BLaER1 treated with 17β-estradiol and CSF1 and Interleukin-3, amounts not matched to agents 10 nM and 100 nM (cell line): Measurements from ENCODE around the gene LMOD1.

Experiments
- H3K27ac ChIP-seq, 11 experiments: shearing (Covaris generic); formaldehyde crosslinking; 2 replicates each; pipeline ENCODE4 v1.8.1; 2022
- H3K27me3 ChIP-seq, 11 experiments: shearing (Covaris generic); formaldehyde crosslinking; 2 replicates each; pipeline ENCODE4 v1.8.1; 2022
- H3K36me3 ChIP-seq, 11 experiments: shearing (Covaris generic); formaldehyde crosslinking; 2 replicates each; pipeline ENCODE4 v1.8.1; 2022
- H3K4me1 ChIP-seq, 10 experiments: shearing (Covaris generic); formaldehyde crosslinking; 2 replicates each; pipeline ENCODE4 v1.8.1; 2022
- H3K4me2 ChIP-seq, 11 experiments: shearing (Covaris generic); formaldehyde crosslinking; 2 replicates each; pipeline ENCODE4 v1.8.1; 2022
- H3K4me3 ChIP-seq, 10 experiments: shearing (Covaris generic); formaldehyde crosslinking; 2 replicates each; pipeline ENCODE4 v1.8.1; 2022
- H3K9ac ChIP-seq, 11 experiments: shearing (Covaris generic); formaldehyde crosslinking; 2 replicates each; pipeline ENCODE4 v1.8.1; 2022
- H3K9me3 ChIP-seq, 11 experiments: shearing (Covaris generic); formaldehyde crosslinking; replicated peaks in 1 of 11; 2 replicates each; pipeline ENCODE4 v1.8.1; 2022
- H4K20me1 ChIP-seq, 11 experiments: shearing (Covaris generic); formaldehyde crosslinking; 2 replicates each; pipeline ENCODE4 v1.8.1; 2022
- Cebpa-rat ChIP-seq, 11 experiments: shearing (Covaris generic); IDR thresholded peaks; 2 replicates each; pipeline ENCODE4 v1.8.1; 2022

The LMOD1 gene

DNA sequence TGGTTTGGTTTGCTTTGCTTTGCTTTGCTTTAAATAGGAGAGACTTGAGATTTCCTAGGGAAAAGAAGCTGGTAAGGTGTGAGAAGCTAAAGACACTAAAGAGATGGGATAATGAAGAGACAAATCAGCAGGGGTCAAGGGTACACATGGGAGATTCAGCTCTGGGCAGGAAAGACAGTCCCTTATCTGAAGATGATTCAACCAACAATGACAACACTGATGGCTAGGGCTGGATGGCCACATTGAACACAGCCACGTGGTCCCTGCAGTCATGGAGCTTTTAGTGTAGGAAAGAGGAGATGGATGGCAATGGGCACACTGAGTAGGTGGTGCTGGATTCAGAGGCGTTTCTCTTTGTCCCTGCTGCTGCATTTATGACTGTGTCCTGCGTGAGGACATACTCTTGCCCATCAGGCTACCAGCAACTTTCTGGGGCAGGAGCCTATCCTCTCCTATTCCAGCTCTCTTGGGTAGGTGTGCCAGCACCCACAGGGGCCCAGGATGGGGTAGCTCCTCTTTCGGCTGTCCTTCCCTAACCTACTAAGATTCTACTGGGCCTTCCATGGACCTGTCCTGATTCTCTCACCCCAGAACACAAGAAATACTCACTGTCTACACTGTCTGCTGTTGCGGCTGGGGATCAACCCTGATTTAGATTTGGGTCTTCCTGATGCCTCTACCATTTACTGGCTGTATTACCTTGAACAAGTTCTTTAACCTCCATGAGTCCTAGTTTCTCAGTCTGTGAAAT, 59.1 kb downstream of the LMOD1 start:
- H3K4me3 ChIP-seq = no peak overlapping the region
- H3K9me3 ChIP-seq = no peaks in the 10 kb centered on the region
- H3K9ac ChIP-seq = no peak overlapping the region
- peak overlapping the region in 5 of 11 experiments; percentile 7 to 49 (median 39); a peak in 7 of 22 replicates for H3K4me2 ChIP-seq
- no peak for TF ChIP-seq Cebpa-rat (IDR thresholded peaks at IDR 0.05)
- no peak overlapping the region for H3K27ac ChIP-seq
- H3K27me3 ChIP-seq = peaks cover 35 to 52% (median 44%) of the 10 kb centered on the region in 11 experiments
- H4K20me1 ChIP-seq = peaks cover 0 to 27% (median 6%) of the 10 kb centered on the region in 11 experiments; a peak in 11 of 22 replicates
- H3K4me1 ChIP-seq = peaks cover 21 to 60% (median 32%) of the 10 kb centered on the region in 10 experiments
- H3K36me3 ChIP-seq = no peaks in the 10 kb centered on the region

DNA sequence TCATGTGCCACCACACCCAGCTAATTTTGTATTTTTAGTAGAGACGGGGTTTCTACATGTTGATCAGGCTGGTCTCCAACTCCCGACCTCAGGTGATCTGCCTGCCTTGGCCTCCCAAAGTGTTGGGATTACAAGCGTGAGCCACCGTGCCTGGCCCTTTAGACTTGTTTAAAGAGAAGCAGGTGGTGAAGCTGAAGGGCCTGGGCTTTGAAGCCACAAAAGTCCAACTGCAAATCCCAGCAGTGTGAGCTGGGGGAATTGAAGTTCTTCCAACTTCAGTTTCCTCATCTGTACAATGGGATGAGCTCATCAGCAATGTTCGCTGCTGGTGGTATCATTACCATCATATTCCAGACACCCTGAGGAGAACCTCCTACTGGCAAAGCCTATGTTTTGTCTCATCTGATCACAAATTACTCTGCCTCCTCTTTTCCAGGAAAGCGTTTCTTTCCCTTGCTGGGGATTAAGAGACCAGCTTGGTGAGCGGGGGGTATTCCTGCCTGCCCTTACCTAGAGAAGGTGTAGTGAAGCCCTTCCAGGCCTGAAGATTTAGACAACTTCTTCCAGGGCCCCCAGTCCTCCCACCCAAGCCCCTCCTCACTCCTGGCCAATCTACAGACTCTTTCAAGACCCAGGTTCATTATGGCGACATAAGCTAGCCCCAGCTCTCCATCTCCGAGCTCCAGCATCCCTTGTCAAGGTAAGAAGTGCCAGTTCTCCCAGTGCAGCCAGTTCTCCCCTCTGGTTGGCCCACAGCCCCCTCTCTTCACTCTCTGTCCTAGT, 60.1 kb downstream of the LMOD1 start:
- Histone ChIP-seq H3K4me1 (peaks cover 21 to 70% (median 39%) of the 10 kb centered on the region in 10 experiments), H3K4me3 (no peak overlapping the region), H3K27me3 (peaks cover 35 to 52% (median 44%) of the 10 kb centered on the region in 11 experiments), H3K27ac (no peak overlapping the region), H3K9me3 (no peaks in the 10 kb centered on the region), H3K36me3 (no peaks in the 10 kb centered on the region), H3K4me2 (peak overlapping the region in 3 of 11 experiments; percentile 33 to 49 (median 39); a peak in 5 of 22 replicates), H3K9ac (no peak overlapping the region), H4K20me1 (peaks cover 0 to 27% (median 6%) of the 10 kb centered on the region in 11 experiments; a peak in 11 of 22 replicates)
- TF ChIP-seq Cebpa-rat (IDR thresholded peaks at IDR 0.05) = no peak

DNA sequence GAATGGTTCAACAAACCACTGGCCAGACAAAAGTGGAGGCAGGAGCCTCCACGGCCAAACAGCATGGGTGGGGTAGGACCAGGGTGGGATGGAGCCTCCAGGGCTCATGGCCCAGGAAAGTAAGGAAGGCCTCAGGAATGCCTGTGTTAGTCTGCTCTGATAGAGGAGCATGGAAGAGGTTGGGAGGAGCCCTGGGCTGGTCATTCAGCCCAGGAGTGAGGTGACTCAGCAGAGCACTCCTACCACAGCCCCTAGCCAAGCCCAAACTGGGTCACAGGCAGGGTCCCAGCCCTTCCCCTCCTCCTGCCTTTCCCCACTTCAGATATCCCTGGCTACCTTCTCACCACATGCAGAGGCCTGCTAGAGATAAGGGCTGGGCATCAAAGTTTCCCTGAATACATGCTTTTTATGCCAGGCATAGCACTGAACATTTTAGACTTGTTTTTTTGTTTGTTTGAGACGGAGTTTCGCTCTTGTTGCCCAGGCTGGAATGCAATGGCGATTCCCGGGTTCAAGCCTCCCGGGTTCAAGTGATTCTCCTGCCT, 60.7 kb downstream of the LMOD1 start:
- no peak for TF ChIP-seq Cebpa-rat (IDR thresholded peaks at IDR 0.05)
- Histone ChIP-seq H3K36me3 (no peaks in the 10 kb centered on the region), H3K27ac (no peak overlapping the region), H3K9ac (no peak overlapping the region), H4K20me1 (peaks cover 0 to 27% (median 6%) of the 10 kb centered on the region in 11 experiments; a peak in 11 of 22 replicates), H3K4me1 (peaks cover 21 to 77% (median 42%) of the 10 kb centered on the region in 10 experiments), H3K4me3 (no peak overlapping the region), H3K9me3 (no peaks in the 10 kb centered on the region), H3K4me2 (no peak overlapping the region; a peak in 1 of 22 replicates), H3K27me3 (peaks cover 35 to 46% (median 42%) of the 10 kb centered on the region in 11 experiments)

DNA sequence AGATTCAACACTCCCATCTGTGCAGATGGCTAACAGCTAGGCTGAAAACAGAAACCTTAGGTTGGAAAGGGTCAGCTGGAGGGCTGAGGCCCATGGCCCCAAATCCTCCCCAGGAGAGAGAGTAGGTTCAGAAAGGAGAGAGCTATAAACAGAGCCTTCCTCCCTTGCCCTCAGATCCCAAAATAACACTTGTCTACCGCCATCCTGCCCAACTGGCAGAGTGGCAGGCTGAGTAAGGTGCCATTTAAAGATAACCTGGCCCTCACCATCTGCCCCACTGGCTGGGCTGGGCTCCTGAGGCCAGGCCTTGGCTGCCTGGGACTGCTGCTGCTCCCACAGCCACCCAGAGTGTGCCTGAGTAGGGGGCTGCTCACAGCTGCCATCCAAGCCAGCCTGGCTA, 61.9 kb downstream of the LMOD1 start:
- Histone ChIP-seq H3K27ac (no peak overlapping the region), H4K20me1 (peaks cover 0 to 27% (median 6%) of the 10 kb centered on the region in 11 experiments; a peak in 11 of 22 replicates), H3K4me3 (no peak overlapping the region), H3K36me3 (no peaks in the 10 kb centered on the region), H3K4me2 (peak overlapping the region; percentile 31 to 89 (median 66)), H3K9ac (no peak overlapping the region; a peak in 1 of 22 replicates), H3K9me3 (no peaks in the 10 kb centered on the region), H3K27me3 (peaks cover 24 to 34% (median 30%) of the 10 kb centered on the region in 11 experiments), H3K4me1 (peaks cover 21 to 81% (median 44%) of the 10 kb centered on the region in 10 experiments)
- TF ChIP-seq Cebpa-rat (IDR thresholded peaks at IDR 0.05) = no peak

- H3K4me1 ChIP-seq = peaks cover 21 to 77% (median 43%) of the 10 kb centered on the region in 10 experiments
Observed at GRCh38 chr1:201883786-201884185, 62.6 kb downstream of the LMOD1 start.

GRCh38 chr1:201883266-201883665, 63.1 kb downstream of the LMOD1 start:
- Histone ChIP-seq H3K27ac (peak overlapping the region in 6 of 11 experiments; percentile 14 to 41 (median 17); a peak in 7 of 22 replicates), H3K4me1 (peaks cover 20 to 72% (median 40%) of the 10 kb centered on the region in 10 experiments), H3K9me3 (no peaks in the 10 kb centered on the region), H3K4me2 (peak overlapping the region; percentile 31 to 89 (median 66); a peak in 20 of 22 replicates), H3K9ac (0 out of 22 replicates have a peak overlapping the region, but pooled peaks of 1 of the 11 experiments have one; percentile 7), H4K20me1 (peaks cover 0 to 22% (median 5%) of the 10 kb centered on the region in 11 experiments; a peak in 11 of 22 replicates), H3K27me3 (peaks cover 12 to 22% (median 19%) of the 10 kb centered on the region in 11 experiments), H3K36me3 (peaks cover 0 to 11% (median 8%) of the 10 kb centered on the region in 11 experiments; a peak in 11 of 22 replicates), H3K4me3 (no peak overlapping the region)
- TF ChIP-seq Cebpa-rat (IDR thresholded peaks at IDR 0.05) = no peak

More at GRCh38 chr1:201883786-201884185, 62.6 kb downstream of the LMOD1 start:
- TF ChIP-seq Cebpa-rat (IDR thresholded peaks at IDR 0.05) = no peak
- H4K20me1 ChIP-seq = peaks cover 0 to 27% (median 6%) of the 10 kb centered on the region in 11 experiments; a peak in 11 of 22 replicates
- peaks cover 17 to 27% (median 24%) of the 10 kb centered on the region in 11 experiments for H3K27me3 ChIP-seq
- H3K36me3 ChIP-seq = peaks cover 0 to 6% (median 2%) of the 10 kb centered on the region in 11 experiments; a peak in 11 of 22 replicates
- peak overlapping the region in 2 of 11 experiments; percentile 34 to 41; a peak in 4 of 22 replicates for H3K27ac ChIP-seq
- no peak overlapping the region for H3K4me3 ChIP-seq
- H3K4me2 ChIP-seq = peak overlapping the region; percentile 31 to 89 (median 66)
- H3K9ac ChIP-seq = no peak overlapping the region
- no peaks in the 10 kb centered on the region for H3K9me3 ChIP-seq

GRCh38 chr1:201882665-201883132, 63.6 kb downstream of the LMOD1 start:
- peaks cover 0 to 18% (median 4%) of the 10 kb centered on the region in 11 experiments; a peak in 9 of 22 replicates for H4K20me1 ChIP-seq
- H3K4me2 ChIP-seq = peak overlapping the region in 10 of 11 experiments; percentile 31 to 89 (median 69); a peak in 16 of 22 replicates
- H3K36me3 ChIP-seq = peaks cover 0 to 16% (median 12%) of the 10 kb centered on the region in 11 experiments; a peak in 12 of 22 replicates
- 0 out of 22 replicates have a peak overlapping the region, but pooled peaks of 1 of the 11 experiments have one; percentile 7 for H3K9ac ChIP-seq
- H3K27ac ChIP-seq = peak overlapping the region in 6 of 11 experiments; percentile 14 to 41 (median 17); a peak in 7 of 22 replicates
- no peaks in the 10 kb centered on the region for H3K9me3 ChIP-seq
- TF ChIP-seq Cebpa-rat (IDR thresholded peaks at IDR 0.05) = no peak
- H3K4me3 ChIP-seq = no peak overlapping the region
- H3K4me1 ChIP-seq = peaks cover 20 to 70% (median 40%) of the 10 kb centered on the region in 10 experiments
- peaks cover 6 to 16% (median 13%) of the 10 kb centered on the region in 11 experiments for H3K27me3 ChIP-seq

DNA sequence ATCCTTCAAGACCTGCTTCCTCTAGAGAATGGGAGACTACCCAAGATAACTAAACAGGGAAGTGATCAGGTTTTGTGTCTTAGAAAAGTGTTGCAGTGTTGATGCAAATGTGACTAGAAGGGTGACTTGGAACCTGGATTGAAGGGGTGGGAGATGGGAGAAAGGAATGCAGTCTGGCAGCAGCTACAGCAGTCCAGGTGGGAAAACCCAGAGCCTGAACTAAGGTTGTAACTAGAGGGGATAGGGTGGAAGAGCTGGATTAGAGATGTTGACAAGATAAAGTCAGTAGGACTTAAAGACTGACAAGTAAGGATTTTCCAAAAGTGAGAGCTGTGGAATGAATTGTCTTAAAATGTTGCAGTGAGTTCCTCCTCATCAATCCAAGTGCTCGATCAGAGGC, 64.7 kb downstream of the LMOD1 start:
- Histone ChIP-seq H4K20me1 (peaks cover 0 to 21% (median 4%) of the 10 kb centered on the region in 11 experiments; a peak in 9 of 22 replicates), H3K36me3 (peaks cover 2 to 27% (median 23%) of the 10 kb centered on the region in 11 experiments; a peak in 16 of 22 replicates), H3K27me3 (peaks cover 0 to 6% (median 2%) of the 10 kb centered on the region in 11 experiments; a peak in 8 of 22 replicates), H3K9ac (no peak overlapping the region), H3K9me3 (no peaks in the 10 kb centered on the region), H3K27ac (peak overlapping the region in 1 of 11 experiments; percentile 41; a peak in 2 of 22 replicates), H3K4me1 (peaks cover 20 to 61% (median 33%) of the 10 kb centered on the region in 10 experiments), H3K4me3 (no peak overlapping the region), H3K4me2 (peak overlapping the region in 6 of 11 experiments; percentile 31 to 81 (median 66); a peak in 10 of 22 replicates)
- no peak for TF ChIP-seq Cebpa-rat (IDR thresholded peaks at IDR 0.05)
